Measurements from ENCODE around the gene ALOX15B.

ALOX15B gene

DNA sequence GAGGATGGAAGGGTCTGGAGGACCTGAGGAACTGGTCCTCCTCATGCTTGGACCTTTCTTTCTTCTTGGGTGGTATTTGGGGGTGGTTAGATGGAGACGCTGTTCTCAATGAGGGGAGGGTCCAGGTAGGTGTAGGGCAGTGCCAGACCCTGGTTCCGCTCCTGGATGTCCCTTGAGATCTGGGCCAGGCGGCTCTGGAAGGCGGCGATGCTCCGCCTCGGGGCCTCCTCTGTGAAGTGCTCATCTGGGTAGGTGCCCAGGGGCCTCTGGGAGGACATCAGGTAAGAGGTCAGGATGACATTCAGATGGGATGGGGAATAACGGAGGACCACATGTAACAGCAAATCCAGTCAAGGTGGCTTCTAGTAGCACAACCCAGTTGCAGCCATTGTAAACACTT, 57.7 kb downstream of the ALOX15B start:
- TF ChIP-seq, protein P1, sequence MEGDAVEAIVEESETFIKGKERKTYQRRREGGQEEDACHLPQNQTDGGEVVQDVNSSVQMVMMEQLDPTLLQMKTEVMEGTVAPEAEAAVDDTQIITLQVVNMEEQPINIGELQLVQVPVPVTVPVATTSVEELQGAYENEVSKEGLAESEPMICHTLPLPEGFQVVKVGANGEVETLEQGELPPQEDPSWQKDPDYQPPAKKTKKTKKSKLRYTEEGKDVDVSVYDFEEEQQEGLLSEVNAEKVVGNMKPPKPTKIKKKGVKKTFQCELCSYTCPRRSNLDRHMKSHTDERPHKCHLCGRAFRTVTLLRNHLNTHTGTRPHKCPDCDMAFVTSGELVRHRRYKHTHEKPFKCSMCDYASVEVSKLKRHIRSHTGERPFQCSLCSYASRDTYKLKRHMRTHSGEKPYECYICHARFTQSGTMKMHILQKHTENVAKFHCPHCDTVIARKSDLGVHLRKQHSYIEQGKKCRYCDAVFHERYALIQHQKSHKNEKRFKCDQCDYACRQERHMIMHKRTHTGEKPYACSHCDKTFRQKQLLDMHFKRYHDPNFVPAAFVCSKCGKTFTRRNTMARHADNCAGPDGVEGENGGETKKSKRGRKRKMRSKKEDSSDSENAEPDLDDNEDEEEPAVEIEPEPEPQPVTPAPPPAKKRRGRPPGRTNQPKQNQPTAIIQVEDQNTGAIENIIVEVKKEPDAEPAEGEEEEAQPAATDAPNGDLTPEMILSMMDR (IDR thresholded peaks at IDR 0.05; ENCODE audit: control insufficient read depth, extremely low read depth, insufficient read depth) = no peak
- no peak overlapping the region for H3K4me3 ChIP-seq (ENCODE audit: low read depth, low read length)
- DNase-seq (ENCODE audit: low read depth) = no peak

Measured in LNCaP clone FGC (cell line).